Measurements from ENCODE around the gene CASZ1. TPM values are rescaled to one million over a fixed set of nuclear protein-coding genes. Genes with fewer than 3 reads are reported as not detected.

Gene CASZ1
- total RNA-seq, 1 experiment from 2014 or later, result 3.9 TPM

DNA sequence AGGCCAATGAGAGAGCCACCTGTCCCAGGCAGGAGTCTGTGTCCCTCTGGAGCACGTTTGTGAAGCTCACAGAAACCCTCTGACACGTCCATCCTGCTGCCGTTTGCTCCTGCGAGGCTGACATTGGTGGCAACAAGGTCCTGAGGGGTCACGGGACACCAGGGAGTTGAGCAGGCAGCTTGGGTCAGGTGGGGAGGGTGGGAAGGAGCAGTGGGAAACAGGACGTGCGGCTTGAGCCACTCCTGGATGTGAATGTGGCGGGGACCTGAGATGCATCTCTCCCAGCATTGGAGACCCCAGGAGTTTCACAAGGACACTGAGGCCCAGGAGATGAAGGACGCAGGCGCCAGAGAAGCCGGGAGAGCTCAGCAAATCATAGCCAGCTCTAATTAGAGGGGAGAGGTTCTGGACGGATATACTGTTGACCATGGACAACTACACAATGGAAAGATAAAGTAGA lies 172.7 kb downstream of the CASZ1 start:
- no peak for TF ChIP-seq CTCF (conservative IDR thresholded peaks at IDR 0.05)
- H3K14ac ChIP-seq (ENCODE audit: insufficient read depth, low read length), result no peak overlapping the region; the same call in 1 of the 2 replicates
- no peak overlapping the region for H4K8ac ChIP-seq (replicated peaks; ENCODE audit: insufficient read length, low read depth, low read length)
- no peak overlapping the region for H3K56ac ChIP-seq (ENCODE audit: insufficient read length, low read depth, low read length)
- H3K79me1 ChIP-seq (ENCODE audit: insufficient read depth, low read depth, low read length, poor library complexity, severe bottlenecking), result no peaks in the 10 kb centered on the region
- H2BK12ac ChIP-seq (ENCODE audit: insufficient read length, low read depth, low read length), result no peak overlapping the region
- H3K18ac ChIP-seq (ENCODE audit: insufficient read length, low read depth, low read length), result no peak overlapping the region
- no peak overlapping the region for H3K4me3 Mint-ChIP-seq
- no peak overlapping the region for H3K27ac ChIP-seq (ENCODE audit: insufficient read length, low read depth, low read length)
- H2AK5ac ChIP-seq (ENCODE audit: insufficient read length, low read length), result no peak overlapping the region
- no peak overlapping the region for H2BK5ac ChIP-seq (ENCODE audit: insufficient read length, low read length)
- peak; percentile 15 for DNase-seq
- H3K23me2 ChIP-seq (ENCODE audit: insufficient read length, low read depth, low read length, poor library complexity, severe bottlenecking), result no peaks in the 10 kb centered on the region
- no peaks in the 10 kb centered on the region for H3K4me1 ChIP-seq (ENCODE audit: insufficient read depth, low read length)
- H3K4me2 ChIP-seq (ENCODE audit: insufficient read depth, insufficient read length, low read length), result no peak overlapping the region
- H3K9me3 Mint-ChIP-seq, result no peaks in the 10 kb centered on the region
- no peaks in the 10 kb centered on the region for H3K27me3 ChIP-seq (ENCODE audit: insufficient read depth, low read length)
- no peak overlapping the region for H4K5ac ChIP-seq (ENCODE audit: insufficient read length, low read depth, low read length)
- H3K79me2 ChIP-seq (ENCODE audit: insufficient read depth, low read length), result no peaks in the 10 kb centered on the region
- H2AFZ ChIP-seq (ENCODE audit: low read length), result no peak overlapping the region
- no peak overlapping the region for H4K91ac ChIP-seq (ENCODE audit: insufficient read length, low read depth, low read length)
- no peak overlapping the region for H3K23ac ChIP-seq (ENCODE audit: insufficient read length, low read depth, low read length)
- no peaks in the 10 kb centered on the region for H3K27me3 Mint-ChIP-seq (ENCODE audit: low read depth)
- no CpG with 5 or more reads among the region's 12 CpGs for WGBS (ENCODE audit: extremely low coverage, insufficient read length, low lambda C conversion rate)
- H3K9me3 ChIP-seq (ENCODE audit: control insufficient read depth, low read depth, low read length), result no peaks in the 10 kb centered on the region
- H3K9ac ChIP-seq (ENCODE audit: extremely low read depth, insufficient read length, low read length), result no peak overlapping the region
- 0 out of 4 replicates have a peak, but pooled peaks cover 0 to 2% of the 10 kb centered on the region in 2 experiments for H3K4me1 Mint-ChIP-seq
- no peak overlapping the region for H2BK15ac ChIP-seq (ENCODE audit: low read depth, low read length)
- H3T11ph ChIP-seq (ENCODE audit: low read length), result no peak overlapping the region
- H2BK120ac ChIP-seq (ENCODE audit: low read depth, low read length, poor library complexity, severe bottlenecking), result no peak overlapping the region
- H4K20me1 ChIP-seq (ENCODE audit: control insufficient read depth, insufficient read depth, insufficient read length), result no peaks in the 10 kb centered on the region
- H3K4ac ChIP-seq (ENCODE audit: low read depth, low read length), result no peak overlapping the region
- H3K36me3 Mint-ChIP-seq (ENCODE audit: insufficient read depth in 1 of 3, low read depth in 3 of 3), result peaks cover under 1 to 11% (median 3%) of the 10 kb centered on the region in 3 experiments; a peak in 5 of 7 replicates
- H3K27ac Mint-ChIP-seq, result 0 out of 7 replicates have a peak overlapping the region, but pooled peaks of 1 of the 3 experiments have one; percentile 42
- H2BK20ac ChIP-seq (ENCODE audit: low read depth, low read length, poor library complexity, severe bottlenecking), result no peak overlapping the region

Measured in H9 (cell line).